Measurements from ENCODE around the gene DHX35. TPM values are rescaled to one million over a fixed set of nuclear protein-coding genes. Genes with fewer than 3 reads are reported as not detected.

The DHX35 gene
- total and polyA plus RNA-seq, 2 of the 8 experiments (the other 6 are each of a cell fraction or from before 2014, with no cell fraction given): 21.9 to 27.7 TPM

DNA sequence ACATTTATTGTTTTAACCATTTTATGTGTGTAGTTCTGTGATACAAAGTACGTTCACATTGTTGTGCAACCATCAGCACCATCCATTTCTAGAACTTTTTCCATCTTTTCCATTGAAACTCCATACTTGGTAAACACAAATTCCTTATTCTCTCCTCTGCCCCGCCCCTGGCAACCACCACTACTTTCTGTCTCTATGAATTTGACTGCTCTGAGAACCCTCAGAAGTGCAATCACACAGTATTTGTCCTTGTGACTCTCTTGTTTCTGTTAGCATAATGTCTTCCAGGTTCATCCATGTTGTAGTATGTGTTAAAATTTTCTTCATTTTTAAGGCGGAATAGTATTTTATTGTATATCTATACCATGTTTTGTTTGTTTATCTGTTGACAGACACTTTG, 56.9 kb downstream of the DHX35 start:
- H4K20me1 ChIP-seq (replicated peaks in 1 of 2; ENCODE audit: control insufficient read depth in 1 of 2, insufficient read depth in 2 of 2, low read length in 2 of 2): peaks cover 0 to 4% of the 10 kb centered on the region in 2 experiments
- no peak overlapping the region for H4K8ac ChIP-seq (ENCODE audit: extremely low read depth, insufficient read depth, low read length)
- no peak overlapping the region for H2AFZ ChIP-seq (ENCODE audit: low read length)
- no peak overlapping the region for H3K4me2 ChIP-seq (ENCODE audit: insufficient read depth in 1 of 2, low read depth in 2 of 2, low read length in 2 of 2)
- H2BK120ac ChIP-seq (replicated peaks; ENCODE audit: low read depth, low read length): no peak overlapping the region
- no peak overlapping the region for H3K9ac ChIP-seq (replicated peaks in 1 of 4; ENCODE audit: extremely low read depth in 1 of 4, low read depth in 3 of 4, low read length in 3 of 4)
- H3K79me2 ChIP-seq (ENCODE audit: control insufficient read depth in 1 of 2, insufficient read depth in 2 of 2, low read length in 2 of 2): no peaks in the 10 kb centered on the region
- CTCF ChIA-PET (ENCODE audit: partially characterized antibody): no interaction called here
- H3K18ac ChIP-seq (ENCODE audit: extremely low read depth, low read length): no peak overlapping the region
- no peak overlapping the region for H2BK20ac ChIP-seq (ENCODE audit: low read length)
- no peak overlapping the region for H4K5ac ChIP-seq (ENCODE audit: insufficient read length, low read depth, low read length)
- H3K4me1 ChIP-seq (replicated peaks in 1 of 4; ENCODE audit: control insufficient read depth in 3 of 4, insufficient read depth in 4 of 4, low read length in 3 of 4): 0 out of 7 replicates have a peak, but pooled peaks cover 0 to 1% (median 0%) of the 10 kb centered on the region in 4 experiments
- H3K23ac ChIP-seq (ENCODE audit: insufficient read length): no peak overlapping the region
- no peak for DNase-seq (ENCODE audit: low read depth in 1 of 2, low spot score in 2 of 2)
- POLR2A ChIA-PET (ENCODE audit: partially characterized antibody): no interaction called here
- H3K4ac ChIP-seq (replicated peaks; ENCODE audit: insufficient read length, low read depth, low read length): no peak overlapping the region
- H2AK5ac ChIP-seq (ENCODE audit: low read depth, low read length): no peak overlapping the region
- no peak overlapping the region for H2BK5ac ChIP-seq (ENCODE audit: low read depth, low read length)
- H3K27ac ChIP-seq (ENCODE audit: low read depth, low read length): no peak overlapping the region
- no peaks in the 10 kb centered on the region for H3K79me1 ChIP-seq (ENCODE audit: low read depth, low read length)
- no peaks in the 10 kb centered on the region for H3K27me3 ChIP-seq (replicated peaks in 1 of 4; ENCODE audit: control insufficient read depth in 3 of 4, extremely low read depth in 1 of 4, insufficient read depth in 3 of 4, low read length in 3 of 4)
- H2BK15ac ChIP-seq (ENCODE audit: low read length): no peak overlapping the region
- 90% methylated on average over 3 of the region's 3 CpGs; no CpG with 5 or more reads in 1 of the 2 experiments for WGBS, 2 experiments (ENCODE audit: extremely low coverage in 1 of 2, insufficient coverage in 1 of 2, insufficient read length in 1 of 2, insufficient replicate concordance in 2 of 2, low coverage in 1 of 2, low lambda C conversion rate in 2 of 2, missing lambda C conversion rate in 1 of 2)
- no peak for FAIRE-seq
- no peak for TF ChIP-seq EGR1 (IDR thresholded peaks at IDR 0.05; ENCODE audit: borderline replicate concordance, low read depth, low read length)
- TF ChIP-seq TCF12 (IDR thresholded peaks at IDR 0.05; ENCODE audit: low read depth, low read length): no peak
- TF ChIP-seq, protein P1, sequence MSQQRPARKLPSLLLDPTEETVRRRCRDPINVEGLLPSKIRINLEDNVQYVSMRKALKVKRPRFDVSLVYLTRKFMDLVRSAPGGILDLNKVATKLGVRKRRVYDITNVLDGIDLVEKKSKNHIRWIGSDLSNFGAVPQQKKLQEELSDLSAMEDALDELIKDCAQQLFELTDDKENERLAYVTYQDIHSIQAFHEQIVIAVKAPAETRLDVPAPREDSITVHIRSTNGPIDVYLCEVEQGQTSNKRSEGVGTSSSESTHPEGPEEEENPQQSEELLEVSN (IDR thresholded peaks at IDR 0.05): no peak
- TF ChIP-seq SP1 (IDR thresholded peaks at IDR 0.05; ENCODE audit: low read depth, low read length): no peak
- no peak for TF ChIP-seq MAFK (IDR thresholded peaks at IDR 0.05; ENCODE audit: low read depth, low read length)
- no peak for TF ChIP-seq CTBP2 (IDR thresholded peaks at IDR 0.05; ENCODE audit: borderline replicate concordance, insufficient read depth, insufficient read length, low read length)
- TF ChIP-seq, protein P2, sequence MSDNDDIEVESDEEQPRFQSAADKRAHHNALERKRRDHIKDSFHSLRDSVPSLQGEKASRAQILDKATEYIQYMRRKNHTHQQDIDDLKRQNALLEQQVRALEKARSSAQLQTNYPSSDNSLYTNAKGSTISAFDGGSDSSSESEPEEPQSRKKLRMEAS (IDR thresholded peaks at IDR 0.05): no peak
- no peak for TF ChIP-seq CBX5 (IDR thresholded peaks at IDR 0.05; ENCODE audit: low read depth, low read length)
- TF ChIP-seq GABPA (IDR thresholded peaks at IDR 0.05; ENCODE audit: borderline replicate concordance, insufficient read depth, low read length): no peak
- H2BK12ac ChIP-seq (ENCODE audit: low read depth, low read length): no peak overlapping the region
- H3K9me3 ChIP-seq (ENCODE audit: insufficient read depth in 2 of 2, low read depth in 1 of 2, low read length in 1 of 2): no peaks in the 10 kb centered on the region
- no peak overlapping the region for H3K56ac ChIP-seq (replicated peaks; ENCODE audit: insufficient read length, low read depth, low read length)
- H3K4me3 ChIP-seq (ENCODE audit: extremely low read depth in 1 of 4, insufficient read depth in 2 of 4, low read depth in 3 of 4, low read length in 4 of 4): no peak overlapping the region
- H3K14ac ChIP-seq (ENCODE audit: insufficient read length): no peak overlapping the region
- H3K36me3 ChIP-seq (ENCODE audit: control insufficient read depth in 2 of 4, insufficient read depth in 4 of 4, low read length in 3 of 4): peaks cover 8 to 56% (median 35%) of the 10 kb centered on the region in 4 experiments; a peak in 7 of 8 replicates
- no peaks in the 10 kb centered on the region for H3K23me2 ChIP-seq (ENCODE audit: low read depth, low read length)
- H4K91ac ChIP-seq (replicated peaks; ENCODE audit: insufficient read length, low read length): no peak overlapping the region
